T-helper 2 cell treated with Interferon-gamma antibody and Interleukin-4, amounts not matched to agents 5 μg/mL and 100 μg/mL, for 36 hours (primary cell): ENCODE data around the gene PPP1R2.
"Not testable (repeated sequence)": the region's sequence is repeated elsewhere in the genome, so short reads cannot be mapped to it uniquely, and the experiment has no call there.

Experiments
- DNase-seq: peaks from one replicate; pipeline ENCODE4 v3.0.0; 2021; ENCODE audit warnings: low spot score
- H3K27ac Mint-ChIP-seq: one replicate; pipeline ENCODE4 v1.8.0; 2021; ENCODE audit warnings: mild to moderate bottlenecking, mixed read lengths
- H3K27me3 Mint-ChIP-seq: one replicate; pipeline ENCODE4 v1.8.0; 2021; ENCODE audit warnings: low read depth, mixed read lengths
- H3K36me3 Mint-ChIP-seq: one replicate; pipeline ENCODE4 v1.8.0; 2021; ENCODE audit warnings: low read depth, mixed read lengths
- H3K4me1 Mint-ChIP-seq: one replicate; pipeline ENCODE4 v1.8.0; 2021; ENCODE audit warnings: low read depth, mixed read lengths
- H3K4me3 Mint-ChIP-seq: one replicate; pipeline ENCODE4 v1.8.0; 2022; ENCODE audit warnings: mild to moderate bottlenecking, moderate library complexity, mixed read lengths
- H3K9me3 Mint-ChIP-seq: one replicate; pipeline ENCODE4 v1.8.0; 2021; ENCODE audit warnings: mixed read lengths

Gene PPP1R2

GRCh38 chr3:195540027-195540426 is 3.1 kb downstream of the PPP1R2 start:
- Mint-ChIP-seq H3K9me3 (no peaks in the 10 kb centered on the region), H3K4me3 (peak overlapping the region; percentile 89), H3K4me1 (peaks cover 63% of the 10 kb centered on the region), H3K36me3 (peaks cover 18% of the 10 kb centered on the region), H3K27me3 (no peaks in the 10 kb centered on the region), H3K27ac (peak overlapping the region; percentile 56)
- DNase-seq = no peak

- H3K9me3 Mint-ChIP-seq = no peaks in the 10 kb centered on the region
- H3K27me3 Mint-ChIP-seq = no peaks in the 10 kb centered on the region
- DNase-seq = no peak
- peaks cover 21% of the 10 kb centered on the region for H3K36me3 Mint-ChIP-seq
- peak overlapping the region; percentile 89 for H3K4me3 Mint-ChIP-seq
- H3K4me1 Mint-ChIP-seq = peaks cover 64% of the 10 kb centered on the region
- peak overlapping the region; percentile 69 for H3K27ac Mint-ChIP-seq
Measured at GRCh38 chr3:195539479-195539878, 3.6 kb downstream of the PPP1R2 start.

- Mint-ChIP-seq H3K36me3 (peaks cover 25% of the 10 kb centered on the region), H3K27ac (peak overlapping the region; percentile 29)
Measured at GRCh38 chr3:195537995-195538394, 5.1 kb downstream of the PPP1R2 start.

GRCh38 chr3:195535293-195535692 is 7.8 kb downstream of the PPP1R2 start:
- Mint-ChIP-seq H3K4me1 (peaks cover 55% of the 10 kb centered on the region), H3K36me3 (peaks cover 26% of the 10 kb centered on the region), H3K27me3 (no peaks in the 10 kb centered on the region), H3K9me3 (no peaks in the 10 kb centered on the region), H3K27ac (no peak overlapping the region), H3K4me3 (no peak overlapping the region)
- no peak for DNase-seq

More at GRCh38 chr3:195537995-195538394, 5.1 kb downstream of the PPP1R2 start:
- peak overlapping the region; percentile 56 for H3K4me3 Mint-ChIP-seq
- DNase-seq = peak; percentile 58
- peaks cover 61% of the 10 kb centered on the region for H3K4me1 Mint-ChIP-seq
- no peaks in the 10 kb centered on the region for H3K27me3 Mint-ChIP-seq
- H3K9me3 Mint-ChIP-seq = no peaks in the 10 kb centered on the region

- Mint-ChIP-seq H3K36me3 (peaks cover 25% of the 10 kb centered on the region), H3K27me3 (no peaks in the 10 kb centered on the region), H3K27ac (no peak overlapping the region), H3K9me3 (no peaks in the 10 kb centered on the region), H3K4me1 (peaks cover 33% of the 10 kb centered on the region), H3K4me3 (no peak overlapping the region)
- DNase-seq = no peak
Measured at GRCh38 chr3:195532834-195533233, 10.3 kb downstream of the PPP1R2 start.

DNA sequence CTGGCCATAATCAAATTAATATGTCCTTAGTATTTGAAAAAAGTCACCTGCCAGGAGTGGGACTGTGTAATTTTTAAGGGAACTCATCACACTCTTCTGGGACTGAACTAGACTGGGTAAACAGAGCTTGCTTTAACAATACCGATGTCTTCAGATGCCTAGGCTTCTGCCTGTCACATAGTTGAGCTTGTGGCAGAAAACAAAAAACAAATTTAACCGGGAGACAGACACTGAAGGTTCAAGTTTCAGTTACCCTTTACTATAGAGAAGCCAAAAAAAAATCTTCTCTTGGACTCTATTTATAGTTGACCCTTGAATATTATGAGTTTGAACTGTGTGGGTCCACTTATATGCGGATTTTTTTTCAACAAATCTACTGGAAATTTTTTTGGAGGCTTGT is 10.8 kb downstream of the PPP1R2 start:
- Mint-ChIP-seq H3K4me1 (peaks cover 31% of the 10 kb centered on the region), H3K27me3 (no peaks in the 10 kb centered on the region), H3K36me3 (peaks cover 28% of the 10 kb centered on the region), H3K4me3 (no peak overlapping the region), H3K27ac (no peak overlapping the region), H3K9me3 (no peaks in the 10 kb centered on the region)
- DNase-seq = no peak

DNA sequence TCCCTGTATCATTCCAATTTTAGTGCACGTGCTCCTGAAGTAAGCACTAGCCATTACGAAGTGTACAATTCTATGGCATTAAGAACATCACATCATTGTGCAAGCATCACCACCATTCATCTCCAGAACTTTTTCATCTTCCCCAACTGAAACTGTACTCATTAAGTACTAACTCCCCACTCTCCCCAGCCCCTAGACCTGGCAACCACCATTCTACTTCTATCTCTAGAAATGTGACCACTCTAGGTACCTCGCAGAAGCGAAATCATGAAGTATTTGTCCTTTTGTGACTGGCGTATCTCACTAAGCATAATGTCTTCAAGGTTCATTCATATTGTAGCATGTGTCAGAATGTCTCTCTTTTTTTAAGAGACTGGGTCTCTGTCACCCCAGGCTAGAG is 11.4 kb downstream of the PPP1R2 start:
- Mint-ChIP-seq H3K27ac (no peak overlapping the region), H3K9me3 (no peaks in the 10 kb centered on the region), H3K36me3 (peaks cover 28% of the 10 kb centered on the region), H3K27me3 (no peaks in the 10 kb centered on the region), H3K4me1 (peaks cover 31% of the 10 kb centered on the region), H3K4me3 (no peak overlapping the region)
- DNase-seq = no peak

- Mint-ChIP-seq H3K4me1 (peaks cover 27% of the 10 kb centered on the region), H3K27me3 (no peaks in the 10 kb centered on the region), H3K4me3 (no peak overlapping the region), H3K9me3 (no peaks in the 10 kb centered on the region), H3K36me3 (peaks cover 41% of the 10 kb centered on the region), H3K27ac (no peak overlapping the region)
- no peak for DNase-seq
Measured at GRCh38 chr3:195526492-195526891, 16.6 kb downstream of the PPP1R2 start.

GRCh38 chr3:195524171-195524896 is 18.8 kb downstream of the PPP1R2 start:
- peak overlapping the region; percentile 24 for H3K4me3 Mint-ChIP-seq
- DNase-seq = no peak
- H3K36me3 Mint-ChIP-seq = peaks cover 36% of the 10 kb centered on the region
- peak overlapping the region; percentile 74 for H3K27ac Mint-ChIP-seq
- H3K4me1 Mint-ChIP-seq = peaks cover 26% of the 10 kb centered on the region
- H3K9me3 Mint-ChIP-seq = no peaks in the 10 kb centered on the region
- no peaks in the 10 kb centered on the region for H3K27me3 Mint-ChIP-seq

GRCh38 chr3:195522254-195523023 is 20.7 kb downstream of the PPP1R2 start:
- Mint-ChIP-seq H3K4me3 (no peak overlapping the region), H3K27ac (no peak overlapping the region), H3K27me3 (no peaks in the 10 kb centered on the region), H3K9me3 (no peaks in the 10 kb centered on the region), H3K36me3 (peaks cover 35% of the 10 kb centered on the region), H3K4me1 (peaks cover 23% of the 10 kb centered on the region)
- DNase-seq = no peak

- H3K4me3 Mint-ChIP-seq = no peak overlapping the region
- peaks cover 45% of the 10 kb centered on the region for H3K36me3 Mint-ChIP-seq
Measured at GRCh38 chr3:195517030-195517429, 26.1 kb downstream of the PPP1R2 start.

GRCh38 chr3:195514610-195515235 is 28.4 kb downstream of the PPP1R2 start:
- H3K9me3 Mint-ChIP-seq, H3K4me3 Mint-ChIP-seq, H3K27me3 Mint-ChIP-seq, H3K27ac Mint-ChIP-seq, H3K4me1 Mint-ChIP-seq, DNase-seq: not testable (repeated sequence)
- peaks cover 52% of the 10 kb centered on the region for H3K36me3 Mint-ChIP-seq

More at GRCh38 chr3:195517030-195517429, 26.1 kb downstream of the PPP1R2 start:
- Mint-ChIP-seq H3K9me3 (no peaks in the 10 kb centered on the region), H3K27ac (no peak overlapping the region), H3K27me3 (no peaks in the 10 kb centered on the region), H3K4me1 (peaks cover 5% of the 10 kb centered on the region)
- DNase-seq = no peak

- Mint-ChIP-seq H3K36me3 (peaks cover 47% of the 10 kb centered on the region), H3K27ac (no peak overlapping the region)
Measured at GRCh38 chr3:195512798-195513345, 30.3 kb downstream of the PPP1R2 start.

GRCh38 chr3:195511136-195511535 is 32.0 kb downstream of the PPP1R2 start:
- Mint-ChIP-seq H3K36me3 (peaks cover 39% of the 10 kb centered on the region), H3K27me3 (no peaks in the 10 kb centered on the region), H3K4me3 (no peak overlapping the region), H3K4me1 (peaks cover 4% of the 10 kb centered on the region), H3K9me3 (no peaks in the 10 kb centered on the region), H3K27ac (no peak overlapping the region)
- no peak for DNase-seq

More at GRCh38 chr3:195512798-195513345, 30.3 kb downstream of the PPP1R2 start:
- DNase-seq = no peak
- H3K4me1 Mint-ChIP-seq = peaks cover 5% of the 10 kb centered on the region
- H3K9me3 Mint-ChIP-seq = no peaks in the 10 kb centered on the region
- no peaks in the 10 kb centered on the region for H3K27me3 Mint-ChIP-seq
- H3K4me3 Mint-ChIP-seq = no peak overlapping the region
